NCI-H1694 (cell line): ENCODE data around the gene VPS4A.

Experiments used
- DNase-seq: peaks from one replicate; lab custom pipeline; 2025; lab: John Stamatoyannopoulos, UW

VPS4A gene

DNA sequence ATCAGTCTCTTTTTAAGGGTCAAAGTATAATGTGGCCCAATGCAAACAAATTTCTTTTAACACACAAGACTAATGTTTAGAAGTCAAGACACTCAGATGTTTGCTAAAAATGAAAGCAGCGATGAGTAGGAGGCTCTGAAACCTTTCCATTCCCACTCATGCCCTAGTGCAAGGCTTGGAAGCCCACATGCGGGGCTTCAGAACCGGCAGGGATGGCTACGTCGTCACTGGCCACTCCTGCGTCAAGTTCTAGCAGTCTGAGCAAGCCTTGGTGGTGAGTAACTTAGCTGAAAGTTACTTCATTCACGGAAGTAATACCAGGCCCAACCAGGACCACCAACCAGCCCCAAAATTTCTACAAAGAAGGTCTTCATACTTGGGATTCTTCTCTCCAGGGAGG, 55.3 kb downstream of the VPS4A start:
- DNase-seq = no peak

- no peak for DNase-seq
Observed at GRCh38 chr16:69367980-69368379, 56.8 kb downstream of the VPS4A start.

DNA sequence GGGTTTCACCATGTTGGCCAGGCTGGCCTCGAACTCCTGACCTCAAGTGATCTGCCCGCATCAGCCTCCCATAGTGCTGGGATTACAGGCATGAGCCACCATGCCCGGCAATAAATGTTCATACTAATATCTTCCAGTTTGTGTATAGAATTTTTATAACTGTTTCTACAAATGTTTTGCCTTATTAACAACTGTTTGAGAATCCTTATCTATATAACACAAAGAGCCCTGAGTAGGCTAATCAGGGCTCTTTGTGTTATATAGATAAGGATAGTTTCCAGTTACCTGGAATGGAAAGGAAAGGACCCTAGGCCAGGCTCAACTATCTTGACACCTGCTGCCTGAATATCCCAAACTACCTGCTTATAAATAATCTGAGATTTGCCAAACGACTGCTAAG, 57.7 kb downstream of the VPS4A start:
- DNase-seq = no peak

DNA sequence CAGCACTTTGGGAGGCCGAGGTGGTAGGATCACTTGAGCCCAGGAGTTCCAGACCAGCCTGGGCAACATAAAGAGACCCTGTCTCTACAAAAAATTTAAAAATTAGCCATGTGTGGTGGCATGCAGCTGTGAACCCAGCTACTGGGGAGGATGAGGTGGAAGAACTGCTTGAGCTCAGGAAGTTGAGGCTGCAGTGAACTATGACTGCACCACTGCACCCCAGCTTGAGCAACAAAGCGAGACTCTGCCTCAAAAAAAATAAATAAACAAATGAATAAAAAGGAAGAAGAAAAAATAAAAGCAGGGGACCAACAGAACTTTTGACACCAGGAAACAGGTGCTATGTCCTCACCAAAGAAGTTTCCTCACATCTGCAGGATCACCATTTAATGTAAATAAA, 60.4 kb downstream of the VPS4A start:
- no peak for DNase-seq

DNA sequence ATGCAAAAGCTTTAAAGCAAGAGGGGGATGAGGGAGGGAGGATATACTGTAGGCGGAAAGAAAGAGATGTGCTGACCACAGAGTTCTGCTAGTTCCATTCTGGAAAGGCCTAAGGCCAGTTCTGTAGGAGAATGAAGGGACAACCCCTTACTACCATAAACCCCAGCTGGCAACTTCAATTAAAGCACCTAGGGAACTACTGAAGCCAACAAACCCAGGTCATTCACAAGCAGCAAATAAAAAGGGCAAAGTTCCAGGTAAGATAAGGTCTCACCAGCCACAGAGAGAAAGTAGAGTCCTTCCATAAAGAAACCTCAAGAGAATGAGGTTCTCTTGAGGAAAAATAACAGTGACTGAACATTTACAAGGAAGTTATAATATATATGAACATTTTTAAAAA, 61.9 kb downstream of the VPS4A start:
- DNase-seq = no peak
